HepG2 (cell line): Measurements from ENCODE around the gene SFXN5. TPM values are rescaled to one million over a fixed set of nuclear protein-coding genes. Genes with fewer than 3 reads are reported as not detected.
A peak's percentile ranks its signal among the peaks of the same experiment; 100 is the strongest.

Experiments used
- ARID3A ChIP-seq: IDR thresholded peaks from 2 replicates; pipeline ENCODE4 v1.6.1; 2012; ENCODE audit warnings: low read depth, low read length, improper control_type of control experiment
- ARID5B ChIP-seq: IDR thresholded peaks from 2 replicates; pipeline ENCODE4 v1.4.0; 2020; ENCODE audit warnings: mild to moderate bottlenecking, missing genetic modification reagents
- FOXA3 ChIP-seq: IDR thresholded peaks from 2 replicates; pipeline ENCODE4 v1.6.1; 2016; ENCODE audit warnings: missing genetic modification reagents, missing compliant biosample characterization
- FOXK1 ChIP-seq: sonication (generic); formaldehyde crosslinking; IDR thresholded peaks from 2 replicates; pipeline ENCODE4 v1.4.0; 2020; ENCODE audit warnings: low read depth, missing genetic modification reagents, borderline replicate concordance
- FOXM1 ChIP-seq: sonication (generic); formaldehyde crosslinking; IDR thresholded peaks from 2 replicates; pipeline ENCODE4 v1.5.0; 2020; ENCODE audit warnings: missing genetic modification reagents
- HMGA1 ChIP-seq: sonication (generic); formaldehyde crosslinking; conservative IDR thresholded peaks from 2 replicates; pipeline ENCODE4 v1.4.0; 2020; ENCODE audit warnings: missing genetic modification reagents
- ZBTB20 ChIP-seq: sonication (generic); formaldehyde crosslinking; IDR thresholded peaks from 2 replicates; pipeline ENCODE4 v1.8.1; 2023; ENCODE audit warnings: missing genetic modification reagents, low read depth, mild to moderate bottlenecking, borderline replicate concordance
- ZNF292 ChIP-seq: sonication (generic); formaldehyde crosslinking; IDR thresholded peaks from 2 replicates; pipeline ENCODE4 v1.8.1; 2022; ENCODE audit warnings: mild to moderate bottlenecking, low read depth, missing genetic modification reagents, borderline replicate concordance
- ZNF318 ChIP-seq: sonication (generic); formaldehyde crosslinking; IDR thresholded peaks from 2 replicates; pipeline ENCODE4 v1.4.0; 2020; ENCODE audit warnings: mild to moderate bottlenecking, missing genetic modification reagents
- ZNF333 ChIP-seq: sonication (generic); formaldehyde crosslinking; IDR thresholded peaks from 2 replicates; pipeline ENCODE4 v1.4.0; 2020; ENCODE audit warnings: mild to moderate bottlenecking, missing genetic modification reagents, borderline replicate concordance
- ZNF414 ChIP-seq: sonication (generic); formaldehyde crosslinking; IDR thresholded peaks from 2 replicates; pipeline ENCODE4 v1.5.0; 2020; ENCODE audit warnings: missing genetic modification reagents
- ZNF644 ChIP-seq: IDR thresholded peaks from 2 replicates; pipeline ENCODE4 v1.6.1; 2016; ENCODE audit warnings: low read depth
- polyA plus RNA-seq, 8 experiments: library from polyadenylated mRNA; depleted of rRNA in 3 of 8; stranded (reverse) in 7 of 8; unstranded in 1 of 8; fragments of >200 nt; fragmentation: Illumina TruSeq in 4 of 8; extraction: Trizol in 4 of 8; gene quantifications; 2 replicates each; pipeline versions ENCODE4 v1.2.1 to v1.2.3, GENCODE V29; 2011 to 2016; ENCODE audit warnings: low read depth in 4 of 8, missing spikeins in 1 of 8, mixed read lengths in 1 of 8; ENCODE audit not compliant: insufficient read depth in 1 of 8
- total RNA-seq, 5 experiments: library from RNA; depleted of rRNA; stranded (reverse); fragments of >200 nt; fragmentation: Illumina TruSeq; extraction: Trizol; gene quantifications; 2 replicates each; pipeline ENCODE4 v1.2.3, GENCODE V29; 2016; ENCODE audit warnings: low read depth in 1 of 5

SFXN5 gene
- total and polyA plus RNA-seq, 2 of the 13 experiments (the other 11 are each of a cell fraction or from before 2014, with no cell fraction given): 34.9 to 37.4 TPM

GRCh38 chr2:73091164-73091563, 19.7 kb upstream of the SFXN5 start (continued):
- TF ChIP-seq ARID3A (peak; percentile 51; the same call in 1 of the 2 replicates), FOXM1 (CRISPR knock-in tag) (no peak), ZNF318 (CRISPR knock-in tag) (0 out of 2 replicates have a peak, but pooled peaks have one; percentile 60), HMGA1 (CRISPR knock-in tag) (no peak), ZNF414 (0 out of 2 replicates have a peak, but pooled peaks have one; percentile 34), ZNF292 (peak; percentile 66; the same call in 1 of the 2 replicates), FOXK1 (CRISPR knock-in tag) (peak; percentile 41; the same call in 1 of the 2 replicates), ZNF333 (CRISPR knock-in tag) (no peak), ZBTB20 (CRISPR knock-in tag) (no peak), FOXA3 (CRISPR knock-in tag) (0 out of 2 replicates have a peak, but pooled peaks have one; percentile 33), ARID5B (CRISPR knock-in tag) (peak; percentile 46), ZNF644 (CRISPR knock-in tag) (0 out of 2 replicates have a peak, but pooled peaks have one; percentile 20)
